ENCODE measurements around the gene BSDC1.
A peak's percentile ranks its signal among the peaks of the same experiment; 100 is the strongest.

Gene BSDC1

DNA sequence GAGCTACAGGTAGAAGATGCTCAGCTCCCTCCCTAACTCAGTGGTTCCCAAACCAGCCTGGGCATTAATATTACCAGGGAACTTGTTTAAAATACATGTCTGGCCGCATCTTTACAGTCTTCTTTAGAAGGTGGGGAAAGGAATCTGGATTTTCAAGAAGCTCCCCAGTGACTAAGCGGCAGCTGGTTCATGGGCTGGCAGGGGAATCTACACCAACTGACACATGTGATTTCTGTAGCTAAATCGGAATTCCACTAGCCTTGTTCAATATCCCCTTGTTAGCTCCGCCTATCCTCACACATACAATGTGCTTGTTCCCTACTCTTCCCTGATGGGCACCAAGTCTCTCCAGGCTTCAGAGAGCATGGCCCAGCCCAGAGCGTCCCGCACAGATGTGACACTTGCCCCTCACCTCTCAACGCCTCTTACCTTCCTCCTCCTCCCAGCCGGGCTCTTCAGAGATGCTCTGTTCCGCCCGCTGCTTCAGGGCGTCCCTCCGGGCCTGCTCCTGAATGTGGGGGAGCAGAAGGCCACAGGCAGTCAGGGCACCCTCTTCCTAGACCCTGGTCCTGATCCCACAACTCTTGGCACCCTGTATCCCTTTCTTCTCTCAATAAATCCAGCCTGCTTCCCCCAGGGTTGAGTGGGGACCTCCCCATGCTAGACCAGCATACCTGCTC, 16.6 kb downstream of the BSDC1 start:
- H3K4me3 ChIP-seq (ENCODE audit: low read depth, low read length), result no peak overlapping the region
- TF ChIP-seq CTCF (IDR thresholded peaks at IDR 0.05; ENCODE audit: borderline replicate concordance, insufficient read depth, low read depth, low read length), result no peak

GRCh38 chr1:32376199-32376598, 18.0 kb downstream of the BSDC1 start:
- no peak for TF ChIP-seq CTCF (IDR thresholded peaks at IDR 0.05; ENCODE audit: borderline replicate concordance, insufficient read depth, low read depth, low read length)
- H3K4me3 ChIP-seq (ENCODE audit: low read depth, low read length), result no peak overlapping the region

- TF ChIP-seq CTCF (IDR thresholded peaks at IDR 0.05; ENCODE audit: borderline replicate concordance, insufficient read depth, low read depth, low read length), result no peak
- no peak overlapping the region for H3K4me3 ChIP-seq (ENCODE audit: low read depth, low read length)
Observed at GRCh38 chr1:32373996-32374592, 20.1 kb downstream of the BSDC1 start.

- no peak overlapping the region for H3K4me3 ChIP-seq (ENCODE audit: low read depth, low read length)
- TF ChIP-seq CTCF (IDR thresholded peaks at IDR 0.05; ENCODE audit: borderline replicate concordance, insufficient read depth, low read depth, low read length), result 0 out of 2 replicates have a peak, but pooled peaks have one; percentile 14
Observed at GRCh38 chr1:32372149-32372756, 22.0 kb downstream of the BSDC1 start.

DNA sequence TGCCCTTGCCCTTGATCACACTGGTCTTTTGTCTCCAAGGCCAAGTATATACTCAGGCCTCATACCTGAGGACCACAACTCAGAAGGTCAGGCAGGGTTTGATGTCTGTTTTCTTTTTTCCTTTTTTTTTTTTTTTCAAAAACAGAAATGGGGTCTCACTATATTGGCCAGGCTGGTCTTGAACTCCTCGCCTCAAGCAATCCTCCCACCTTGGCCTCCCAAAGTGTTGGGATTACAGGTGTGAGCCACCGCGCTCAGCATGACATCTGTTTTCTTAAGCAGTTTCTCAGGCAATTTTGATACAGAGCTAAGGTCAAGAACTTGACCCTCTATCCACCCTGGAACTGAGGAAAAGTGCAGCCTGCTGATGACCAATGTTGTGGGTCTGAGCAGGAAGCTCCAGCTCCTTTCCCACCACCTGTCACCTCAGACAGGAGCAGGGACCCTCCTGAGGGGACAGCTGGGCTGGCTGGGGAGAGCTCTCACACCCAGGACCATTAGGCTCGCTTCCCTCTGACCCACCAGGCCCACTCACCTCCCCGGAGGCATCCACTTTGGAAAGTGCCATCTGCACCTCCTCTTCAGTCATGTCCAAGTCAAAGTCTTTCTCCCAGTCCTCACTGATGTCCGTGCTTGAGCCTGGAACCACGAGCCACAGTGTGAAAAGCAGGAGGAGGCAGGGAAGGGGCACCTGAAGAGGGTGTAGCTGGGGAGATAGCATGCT, 26.2 kb downstream of the BSDC1 start:
- TF ChIP-seq CTCF (IDR thresholded peaks at IDR 0.05; ENCODE audit: borderline replicate concordance, insufficient read depth, low read depth, low read length), result no peak
- H3K4me3 ChIP-seq (ENCODE audit: low read depth, low read length), result no peak overlapping the region

DNA sequence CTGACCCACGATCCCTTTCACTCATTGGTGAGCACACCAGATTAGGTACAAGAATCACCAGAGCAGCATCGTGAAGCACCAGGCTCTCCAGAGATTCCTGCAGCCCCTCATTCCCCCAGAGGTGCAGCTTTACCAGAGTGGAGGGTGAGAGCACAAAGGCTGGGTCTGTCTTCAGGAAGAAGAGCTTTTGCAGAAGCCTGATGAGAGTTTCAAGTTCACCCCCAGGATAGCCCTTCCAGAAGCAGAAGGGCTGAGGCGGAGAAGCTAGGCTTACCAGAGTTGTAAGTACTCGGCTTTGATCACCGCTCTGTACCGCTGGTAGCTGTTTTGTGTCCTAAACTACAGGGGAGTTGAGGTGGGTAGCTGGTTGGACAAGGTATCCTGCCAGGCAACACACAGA, 28.8 kb downstream of the BSDC1 start:
- no peak overlapping the region for H3K4me3 ChIP-seq (ENCODE audit: low read depth, low read length)
- no peak for TF ChIP-seq CTCF (IDR thresholded peaks at IDR 0.05; ENCODE audit: borderline replicate concordance, insufficient read depth, low read depth, low read length)

Data from GM12875 (cell line).